Tibial nerve (tissue), 4 donors: ENCODE measurements around the gene CKMT2. TPM values are rescaled to one million over a fixed set of nuclear protein-coding genes. Genes with fewer than 3 reads are reported as not detected.
"Not testable (repeated sequence)": the region's sequence is repeated elsewhere in the genome, so short reads cannot be mapped to it uniquely, and the experiment has no call there.

Source experiments
- DNase-seq, 2 donors: peaks; one replicate each; pipeline ENCODE4 v3.0.0-alpha.2; 2019; ENCODE audit warnings: low spot score in 2 of 2
- H3K27ac ChIP-seq, 4 donors: fragments of 200-600 bp; sonication (generic) in 3 of 4; one replicate each; pipeline ENCODE4 v1.5.1; 2017 to 2019; ENCODE audit warnings: mild to moderate bottlenecking in 1 of 4
- H3K27me3 ChIP-seq, 2 donors: fragments of 200-600 bp; sonication (generic) in 1 of 2; one replicate each; pipeline versions ENCODE4 v1.5.1 to v1.6.0; 2017 to 2019
- H3K36me3 ChIP-seq, 3 donors: fragments of 200-600 bp; sonication (generic); one replicate each; pipeline ENCODE4 v1.5.1; 2018 to 2019
- H3K4me1 ChIP-seq, 4 donors: fragments of 200-600 bp; sonication (generic) in 3 of 4; one replicate each; pipeline ENCODE4 v1.5.1; 2017 to 2019
- H3K4me3 ChIP-seq, 4 donors: fragments of 200-600 bp; sonication (generic) in 3 of 4; one replicate each; pipeline ENCODE4 v1.5.1; 2017 to 2019; ENCODE audit warnings: mild to moderate bottlenecking in 1 of 4, moderate library complexity in 1 of 4
- H3K9me3 ChIP-seq, 4 donors: fragments of 200-600 bp; sonication (generic) in 3 of 4; one replicate each; pipeline ENCODE4 v1.5.1; 2017 to 2019
- CTCF ChIP-seq, 5 experiments: fragments of 200-600 bp in 3 of 5; fragments of 450-650 bp in 2 of 5; sonication (generic) in 3 of 5; IDR thresholded peaks; one replicate each; pipeline ENCODE4 v1.5.1; 2016 to 2019; ENCODE audit warnings: antibody characterized with exemption in 5 of 5, mild to moderate bottlenecking in 3 of 5, moderate library complexity in 2 of 5
- EP300 ChIP-seq, 2 donors: sonication (generic); formaldehyde crosslinking; IDR thresholded peaks; one replicate each; pipeline ENCODE4 v1.6.1; 2017; ENCODE audit warnings: antibody characterized with exemption in 2 of 2, mild to moderate bottlenecking in 1 of 2
- POLR2A ChIP-seq, 2 donors: fragments of 450-650 bp; IDR thresholded peaks; one replicate each; pipeline ENCODE4 v1.6.1; 2017; ENCODE audit warnings: antibody characterized with exemption in 2 of 2, mild to moderate bottlenecking in 2 of 2, moderate library complexity in 2 of 2
- WGBS, 2 donors: methylation state at CpG; one replicate each; pipeline ENCODE4 v1.1.5; 2018; 5-methylcytosine and 5-hydroxymethylcytosine counted together
- total RNA-seq, 4 donors: library from RNA; depleted of rRNA; stranded (reverse); fragments of >200 nt; gene quantifications; one replicate each; pipeline ENCODE4 v1.1.0, GENCODE V29; 2016

Gene CKMT2
- total RNA-seq, 4 donors from 2014 or later: 1.8 to 23.7 (median 4.0) TPM

DNA sequence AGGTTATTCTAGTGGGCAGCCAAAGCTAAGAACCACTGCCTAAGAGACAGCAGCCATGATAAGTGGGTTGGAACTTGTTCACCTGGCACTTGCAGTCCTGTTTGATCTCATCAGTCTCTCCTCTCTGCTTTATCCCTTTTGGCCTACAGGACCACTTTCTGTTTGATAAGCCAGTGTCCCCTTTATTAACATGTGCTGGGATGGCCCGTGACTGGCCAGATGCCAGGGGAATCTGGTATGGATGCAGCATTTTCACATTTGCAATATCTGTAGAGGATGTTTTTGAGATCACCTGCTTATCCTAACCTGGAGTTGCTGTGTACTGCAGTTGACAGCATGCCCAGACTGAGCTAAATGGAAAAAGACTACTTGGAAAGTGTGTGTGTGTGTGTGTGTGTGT is 23.6 kb downstream of the CKMT2 start:
- WGBS, 2 donors: 83 to 90% methylated on average over 1 of the region's 1 CpG
- TF ChIP-seq CTCF (IDR thresholded peaks at IDR 0.05) (no peak), EP300 (IDR thresholded peaks at IDR 0.05) (no peak), POLR2A (IDR thresholded peaks at IDR 0.05) (no peak)

GRCh38 chr5:81262796-81263195 is 29.7 kb downstream of the CKMT2 start:
- H3K27ac ChIP-seq, H3K4me3 ChIP-seq, DNase-seq, H3K4me1 ChIP-seq, H3K27me3 ChIP-seq: not testable (repeated sequence)
- H3K9me3 ChIP-seq: peaks cover 0 to 24% (median 0%) of the 10 kb centered on the region in 4 donors
- 97 to 100% methylated on average over 1 of the region's 1 CpG for WGBS, 2 donors
- peaks cover 0 to 17% (median 0%) of the 10 kb centered on the region in 3 donors for H3K36me3 ChIP-seq

More for the DNA sequence above, 23.6 kb downstream of the CKMT2 start:
- Histone ChIP-seq H3K4me1 (no peaks in the 10 kb centered on the region), H3K9me3 (peaks cover 0 to 15% (median 0%) of the 10 kb centered on the region in 4 donors), H3K36me3 (peaks cover 0 to 51% (median 0%) of the 10 kb centered on the region in 3 donors), H3K27ac (no peak overlapping the region), H3K4me3 (no peak overlapping the region), H3K27me3 (no peaks in the 10 kb centered on the region)
- DNase-seq: no peak

DNA sequence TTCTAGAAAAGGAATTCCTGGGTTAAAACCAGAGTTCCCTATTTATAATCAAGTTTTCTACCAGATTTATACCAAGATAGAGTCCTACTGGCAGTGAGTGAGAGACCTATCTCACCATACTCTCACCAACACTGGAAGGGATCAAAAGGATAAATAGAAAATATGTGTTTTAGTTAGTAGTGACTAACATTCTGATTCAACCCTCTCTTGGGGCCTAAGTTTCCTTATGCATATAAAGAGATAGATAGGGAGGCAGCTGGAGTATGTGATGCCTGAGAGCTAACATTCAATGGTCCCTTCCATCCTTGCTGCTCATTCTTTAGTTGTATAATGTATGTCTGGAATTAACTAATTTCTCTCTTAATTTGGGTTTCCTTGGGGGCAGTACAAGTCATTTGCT is 32.0 kb downstream of the CKMT2 start:
- Histone ChIP-seq H3K36me3 (no peaks in the 10 kb centered on the region), H3K27me3 (no peaks in the 10 kb centered on the region), H3K4me1 (peaks cover 0 to 9% (median 0%) of the 10 kb centered on the region in 4 donors), H3K27ac (no peak overlapping the region), H3K4me3 (no peak overlapping the region), H3K9me3 (peaks cover 0 to 19% (median 0%) of the 10 kb centered on the region in 4 donors)
- no peak for DNase-seq
- TF ChIP-seq EP300 (IDR thresholded peaks at IDR 0.05) (no peak), POLR2A (IDR thresholded peaks at IDR 0.05) (no peak), CTCF (IDR thresholded peaks at IDR 0.05) (no peak)

- no peak for DNase-seq
- Histone ChIP-seq H3K4me1 (peaks cover 0 to 9% (median 0%) of the 10 kb centered on the region in 4 donors), H3K27ac (peak overlapping the region in 2 of 4 donors; percentile 8 to 49), H3K27me3 (no peaks in the 10 kb centered on the region), H3K9me3 (peaks cover 0 to 27% (median 5%) of the 10 kb centered on the region in 4 donors), H3K36me3 (no peaks in the 10 kb centered on the region), H3K4me3 (no peak overlapping the region)
- TF ChIP-seq POLR2A (IDR thresholded peaks at IDR 0.05) (no peak), EP300 (IDR thresholded peaks at IDR 0.05) (no peak), CTCF (IDR thresholded peaks at IDR 0.05) (no peak)
- WGBS, 2 donors: 62 to 63% methylated on average over 3 of the region's 3 CpGs
Observed at GRCh38 chr5:81268521-81269196, 35.5 kb downstream of the CKMT2 start.

- no peak for DNase-seq
- no peak overlapping the region for H3K27ac ChIP-seq
- WGBS, 2 donors: 90 to 94% methylated on average over 8 of the region's 8 CpGs
- peaks cover 0 to 39% (median 5%) of the 10 kb centered on the region in 4 donors for H3K9me3 ChIP-seq
- H3K36me3 ChIP-seq: no peaks in the 10 kb centered on the region
- no peak overlapping the region for H3K4me3 ChIP-seq
- H3K27me3 ChIP-seq: no peaks in the 10 kb centered on the region
- no peak for TF ChIP-seq EP300 (IDR thresholded peaks at IDR 0.05)
- no peak for TF ChIP-seq CTCF (IDR thresholded peaks at IDR 0.05)
- no peak for TF ChIP-seq POLR2A (IDR thresholded peaks at IDR 0.05)
- H3K4me1 ChIP-seq: peaks cover 0 to 9% (median 0%) of the 10 kb centered on the region in 4 donors
Observed at GRCh38 chr5:81269751-81270393, 36.8 kb downstream of the CKMT2 start.

GRCh38 chr5:81270394-81271027 is 37.4 kb downstream of the CKMT2 start:
- not testable (repeated sequence) for DNase-seq, H3K27me3 ChIP-seq

More at GRCh38 chr5:81270394-81271027, 37.4 kb downstream of the CKMT2 start:
- not testable (repeated sequence) for H3K27ac ChIP-seq, H3K4me1 ChIP-seq, H3K4me3 ChIP-seq, H3K36me3 ChIP-seq
- 100% methylated on average over 2 of the region's 2 CpGs for WGBS, 2 donors
- peaks cover 0 to 45% (median 5%) of the 10 kb centered on the region in 4 donors for H3K9me3 ChIP-seq
